ENCODE measurements around the gene PKN1. TPM values are rescaled to one million over a fixed set of nuclear protein-coding genes. Genes with fewer than 3 reads are reported as not detected.

The PKN1 gene
- total RNA-seq, 4 donors from 2014 or later, result 13.2 to 30.9 (median 16.4) TPM

DNA sequence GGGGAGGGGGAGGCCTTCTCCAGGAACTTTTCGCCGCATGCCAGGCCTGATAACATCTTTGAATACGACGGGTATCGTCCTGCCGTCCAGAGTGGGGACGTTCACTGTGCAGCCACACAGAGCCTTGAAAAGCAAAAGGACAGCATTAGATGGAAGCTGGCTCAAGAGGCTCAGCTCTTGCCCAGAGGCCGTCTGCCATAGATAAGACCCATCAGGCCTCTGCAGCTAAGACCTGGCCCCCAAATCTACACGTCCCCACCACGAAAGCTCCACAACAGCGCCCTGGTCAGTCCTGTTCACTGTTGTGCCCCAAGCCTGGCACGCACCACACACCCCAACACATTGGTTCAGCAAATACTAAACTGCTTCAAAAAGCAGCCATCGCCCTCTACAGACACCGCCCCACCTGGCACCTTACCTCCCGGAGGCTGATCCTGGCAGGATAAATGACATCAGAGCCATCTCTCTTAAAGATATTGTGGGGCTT, 83.0 kb downstream of the PKN1 start:
- no peak for DNase-seq (ENCODE audit: low spot score in 2 of 2)
- H3K4me3 ChIP-seq (ENCODE audit: low read depth, poor library complexity, severe bottlenecking), result no peak overlapping the region
- intact Hi-C loops (cut with DNase I; ENCODE audit: low total_unique reads), result no loop called here
- no peak for TF ChIP-seq POLR2A (IDR thresholded peaks at IDR 0.05)
- TF ChIP-seq, protein P1, sequence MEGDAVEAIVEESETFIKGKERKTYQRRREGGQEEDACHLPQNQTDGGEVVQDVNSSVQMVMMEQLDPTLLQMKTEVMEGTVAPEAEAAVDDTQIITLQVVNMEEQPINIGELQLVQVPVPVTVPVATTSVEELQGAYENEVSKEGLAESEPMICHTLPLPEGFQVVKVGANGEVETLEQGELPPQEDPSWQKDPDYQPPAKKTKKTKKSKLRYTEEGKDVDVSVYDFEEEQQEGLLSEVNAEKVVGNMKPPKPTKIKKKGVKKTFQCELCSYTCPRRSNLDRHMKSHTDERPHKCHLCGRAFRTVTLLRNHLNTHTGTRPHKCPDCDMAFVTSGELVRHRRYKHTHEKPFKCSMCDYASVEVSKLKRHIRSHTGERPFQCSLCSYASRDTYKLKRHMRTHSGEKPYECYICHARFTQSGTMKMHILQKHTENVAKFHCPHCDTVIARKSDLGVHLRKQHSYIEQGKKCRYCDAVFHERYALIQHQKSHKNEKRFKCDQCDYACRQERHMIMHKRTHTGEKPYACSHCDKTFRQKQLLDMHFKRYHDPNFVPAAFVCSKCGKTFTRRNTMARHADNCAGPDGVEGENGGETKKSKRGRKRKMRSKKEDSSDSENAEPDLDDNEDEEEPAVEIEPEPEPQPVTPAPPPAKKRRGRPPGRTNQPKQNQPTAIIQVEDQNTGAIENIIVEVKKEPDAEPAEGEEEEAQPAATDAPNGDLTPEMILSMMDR (IDR thresholded peaks at IDR 0.05), result no peak
- 52 to 61% methylated on average over 15 of the region's 15 CpGs for WGBS, 2 donors

GRCh38 chr19:14516746-14517438, 83.8 kb downstream of the PKN1 start:
- H3K4me3 ChIP-seq (ENCODE audit: low read depth, poor library complexity, severe bottlenecking), result peak overlapping the region; percentile 80
- intact Hi-C loops (cut with DNase I; ENCODE audit: low total_unique reads), result no loop called here
- DNase-seq (ENCODE audit: low spot score in 2 of 2), result no peak
- WGBS, 2 donors, result 14 to 21% methylated on average over 21 of the region's 22 CpGs
- TF ChIP-seq, protein P1 (IDR thresholded peaks at IDR 0.05), result no peak
- no peak for TF ChIP-seq POLR2A (IDR thresholded peaks at IDR 0.05)

- WGBS, 2 donors, result 0 to 1% methylated on average over 20 to 27 of the region's 32 CpGs
- no peak for DNase-seq (ENCODE audit: low spot score in 2 of 2)
- peak overlapping the region; percentile 80 for H3K4me3 ChIP-seq (ENCODE audit: low read depth, poor library complexity, severe bottlenecking)
- intact Hi-C loops (cut with DNase I; ENCODE audit: low total_unique reads), result no loop called here
- TF ChIP-seq POLR2A (IDR thresholded peaks at IDR 0.05), result no peak
- TF ChIP-seq, protein P1 (IDR thresholded peaks at IDR 0.05), result no peak
These were observed 84.3 kb downstream of the PKN1 start for GRCh38 chr19:14517446-14517839.

GRCh38 chr19:14517840-14518505, 84.9 kb downstream of the PKN1 start, which contains the start of gene DNAJB1:
Gene DNAJB1, minus strand, starts transcription at chr19:14518397. Its CDS starts 48 bp downstream, at chr19:14518349.
- DNase-seq (ENCODE audit: low spot score in 2 of 2), result peak in 1 of 2 donors; percentile 96
- H3K4me3 ChIP-seq (ENCODE audit: low read depth, poor library complexity, severe bottlenecking), result peak within 1 kb of the TSS; percentile 80
- intact Hi-C loops (cut with DNase I; ENCODE audit: low total_unique reads), result no loop called here
- WGBS, 2 donors, result 0 to 1% methylated on average over 5 to 24 of the region's 82 CpGs
- TF ChIP-seq, protein P1 (IDR thresholded peaks at IDR 0.05), result no peak
- peak in 1 of 2 donors; percentile 92 for TF ChIP-seq POLR2A (IDR thresholded peaks at IDR 0.05)

GRCh38 chr19:14519245-14519859, 86.2 kb downstream of the PKN1 start:
- WGBS, 2 donors, result 76 to 78% methylated on average over 22 of the region's 22 CpGs
- intact Hi-C loops (cut with DNase I; ENCODE audit: low total_unique reads), result no loop called here
- DNase-seq (ENCODE audit: low spot score in 2 of 2), result no peak
- TF ChIP-seq POLR2A (IDR thresholded peaks at IDR 0.05), result no peak
- TF ChIP-seq, protein P1 (IDR thresholded peaks at IDR 0.05), result no peak
- no peak overlapping the region for H3K4me3 ChIP-seq (ENCODE audit: low read depth, poor library complexity, severe bottlenecking)
